NCI-H2029 treated with DMSO at 0.1 percent for 48 hours (cell line): ENCODE data around the gene LHFPL6.

Experiments used
- DNase-seq: peaks from one replicate; lab custom pipeline; 2025; lab: John Stamatoyannopoulos, UW

The LHFPL6 gene

GRCh38 chr13:39512687-39513086 lies 90.3 kb downstream of the LHFPL6 start:
- no peak for DNase-seq

DNA sequence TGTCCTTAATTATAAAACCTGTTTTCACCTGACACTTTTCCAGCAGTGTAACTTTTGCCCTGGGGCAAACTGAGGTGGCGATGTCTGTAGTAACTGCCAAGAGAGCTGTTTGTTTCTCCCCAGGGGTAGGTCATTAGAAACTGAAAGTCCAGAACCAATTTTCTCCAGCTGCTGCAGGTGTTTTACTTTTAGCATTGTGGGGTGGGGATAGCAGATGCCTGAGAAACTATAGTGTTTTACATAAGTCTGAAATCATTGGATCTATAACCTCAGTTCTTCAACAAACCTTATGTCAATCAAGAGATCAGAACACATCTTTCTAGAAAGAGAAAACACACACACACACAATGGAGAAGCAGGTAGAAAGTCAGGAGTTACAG lies 92.7 kb downstream of the LHFPL6 start:
- DNase-seq: no peak

- no peak for DNase-seq
Measured at GRCh38 chr13:39509616-39510315, 93.2 kb downstream of the LHFPL6 start.

GRCh38 chr13:39506559-39507390 lies 96.2 kb downstream of the LHFPL6 start:
- DNase-seq: no peak

GRCh38 chr13:39505151-39505550 lies 97.8 kb downstream of the LHFPL6 start:
- DNase-seq: no peak

DNA sequence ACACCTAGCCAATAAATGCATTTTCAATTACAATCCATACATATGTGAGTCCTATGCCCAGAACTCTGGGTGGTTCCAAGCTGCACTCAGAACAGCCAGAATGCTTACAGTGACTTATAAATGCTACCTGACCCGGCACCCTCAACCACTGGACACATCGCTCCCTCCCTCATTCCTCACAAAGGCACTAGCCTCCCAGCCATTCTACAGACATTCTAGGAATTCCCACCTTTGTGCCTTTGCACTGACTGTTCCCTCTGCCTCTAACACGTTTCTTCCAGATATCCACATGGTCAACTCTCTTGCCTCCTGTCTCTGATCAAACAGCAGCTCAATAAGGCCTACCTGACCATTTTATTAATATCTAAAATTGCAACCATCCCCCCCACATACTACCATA lies 99.9 kb downstream of the LHFPL6 start:
- DNase-seq: no peak

DNA sequence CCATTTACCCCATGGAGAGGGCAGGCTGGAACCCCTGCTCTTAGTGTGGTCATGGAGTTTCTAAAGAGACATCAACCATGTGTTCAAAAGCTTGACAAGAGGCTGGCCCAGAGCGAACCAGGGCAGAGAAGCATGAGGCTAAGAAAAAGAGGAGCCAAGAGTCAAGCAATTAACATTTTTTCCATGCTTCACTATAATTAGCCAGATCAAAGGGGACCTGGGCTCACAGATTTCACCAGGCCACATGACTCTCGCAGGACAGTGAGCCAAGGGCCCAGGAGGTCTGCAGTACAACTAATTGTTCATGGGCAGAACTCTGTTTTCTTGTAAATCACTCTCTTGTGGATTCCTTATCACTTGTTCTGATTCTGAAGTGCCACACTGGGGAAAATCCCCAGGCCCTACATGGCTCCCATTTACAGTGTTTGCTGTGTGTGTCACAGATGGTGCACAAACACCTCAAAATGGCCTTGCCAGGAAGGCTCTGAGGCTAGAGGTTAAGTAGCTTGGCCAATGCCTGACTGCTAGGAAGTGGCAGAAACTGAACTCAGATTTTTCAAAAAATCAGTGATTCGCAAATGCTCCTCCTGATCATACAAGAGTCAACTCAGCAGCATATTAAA lies 101.2 kb downstream of the LHFPL6 start:
- DNase-seq: no peak

GRCh38 chr13:39499604-39500003 lies 103.4 kb downstream of the LHFPL6 start:
- no peak for DNase-seq

DNA sequence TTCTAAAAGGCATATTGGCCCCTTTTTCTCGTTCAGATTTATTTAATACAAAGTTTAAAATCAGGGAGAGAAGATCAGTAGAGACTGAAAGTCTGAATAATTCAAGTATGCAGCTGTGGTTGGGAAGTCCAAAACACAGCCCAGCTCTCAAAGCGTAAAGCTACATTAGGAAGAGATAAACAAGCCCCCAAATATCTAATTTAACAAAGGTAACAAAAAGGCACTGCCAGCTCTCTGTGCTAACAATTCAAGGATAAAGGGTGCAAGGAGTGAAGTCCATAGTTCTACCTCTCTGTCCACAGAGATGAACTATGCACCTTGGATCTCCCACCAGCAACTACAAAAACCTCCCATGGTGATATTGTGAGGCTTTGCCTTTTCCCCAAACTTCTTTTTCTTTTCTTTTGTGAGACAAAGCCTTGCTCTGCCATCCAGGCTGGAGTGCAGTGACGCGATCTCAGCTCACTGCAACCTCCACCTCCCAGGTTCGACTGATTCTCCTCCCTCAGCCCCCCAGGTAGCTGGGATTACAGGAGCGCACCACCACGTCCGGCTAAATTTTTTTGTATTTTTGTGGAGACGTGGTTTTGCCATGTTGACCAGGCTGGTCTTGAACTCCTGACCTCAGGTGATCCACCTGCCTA lies 104.4 kb downstream of the LHFPL6 start:
- no peak for DNase-seq

GRCh38 chr13:39496506-39496905 lies 106.5 kb downstream of the LHFPL6 start:
- DNase-seq: no peak

GRCh38 chr13:39494633-39495032 lies 108.4 kb downstream of the LHFPL6 start:
- no peak for DNase-seq

DNA sequence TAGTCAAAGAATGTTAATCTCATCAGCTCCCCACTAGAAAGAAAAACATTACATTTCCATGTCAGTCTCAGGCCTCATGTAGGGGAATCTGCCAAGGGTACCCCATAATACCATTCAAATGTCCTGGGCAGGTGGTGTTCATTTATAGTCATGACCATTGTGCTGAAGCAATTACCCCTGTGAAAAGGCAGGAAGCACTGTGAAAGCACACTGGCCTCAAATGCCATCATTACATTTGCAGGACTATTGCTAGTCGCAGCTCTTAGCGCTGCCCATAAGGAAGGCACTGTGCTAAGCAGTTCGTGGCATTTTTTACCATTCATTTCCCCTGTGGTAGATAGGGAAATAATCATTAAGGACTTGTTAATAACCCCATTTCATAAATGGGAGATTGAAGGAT lies 109.0 kb downstream of the LHFPL6 start:
- DNase-seq: no peak

DNA sequence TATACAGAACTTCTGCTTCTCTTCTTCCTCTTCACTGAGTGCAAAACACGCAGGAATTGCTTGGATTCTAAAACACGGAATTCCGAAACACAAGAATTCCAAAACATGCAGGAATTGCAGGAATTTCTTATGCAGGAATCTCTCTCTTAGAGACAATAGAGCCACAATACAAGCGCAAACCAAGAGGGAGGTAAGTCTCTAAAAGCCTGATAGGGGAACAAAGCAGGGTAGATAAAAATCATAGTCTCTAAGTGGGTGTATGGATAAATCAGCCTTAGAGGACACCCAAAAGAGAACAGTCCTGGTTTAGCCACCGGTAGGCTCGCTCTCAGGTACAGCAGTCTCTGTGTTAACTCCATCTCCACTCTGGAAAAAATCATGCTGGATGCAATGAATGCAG lies 112.9 kb downstream of the LHFPL6 start:
- DNase-seq: no peak

- no peak for DNase-seq
Measured at GRCh38 chr13:39486758-39487157, 116.2 kb downstream of the LHFPL6 start.

GRCh38 chr13:39485314-39485700 lies 117.7 kb downstream of the LHFPL6 start:
- DNase-seq: no peak

GRCh38 chr13:39484506-39485313 lies 118.3 kb downstream of the LHFPL6 start:
- no peak for DNase-seq

- DNase-seq: no peak
Measured at GRCh38 chr13:39483326-39483725, 119.7 kb downstream of the LHFPL6 start.

DNA sequence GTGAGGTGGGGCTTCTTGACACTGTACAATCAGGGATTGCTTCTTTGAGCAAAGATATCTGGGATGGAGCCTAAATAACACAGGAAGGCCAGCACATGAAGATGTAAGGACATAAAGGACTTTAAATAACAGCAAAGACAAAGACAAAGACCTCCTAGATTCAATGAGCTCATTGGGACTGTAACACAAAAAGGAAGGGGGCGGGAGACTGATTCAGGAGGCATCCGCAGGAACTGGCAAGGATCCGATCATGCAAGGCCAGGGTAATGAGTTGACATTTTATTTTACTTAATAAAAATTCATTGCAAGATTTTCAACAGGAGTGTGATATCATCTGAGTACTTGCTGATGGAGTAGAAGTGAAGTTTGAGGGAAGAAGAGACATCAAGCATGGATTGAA lies 121.5 kb downstream of the LHFPL6 start:
- no peak for DNase-seq

- no peak for DNase-seq
Measured at GRCh38 chr13:39474600-39474999, 128.4 kb downstream of the LHFPL6 start.

GRCh38 chr13:39469676-39470075 lies 133.3 kb downstream of the LHFPL6 start:
- DNase-seq: no peak

DNA sequence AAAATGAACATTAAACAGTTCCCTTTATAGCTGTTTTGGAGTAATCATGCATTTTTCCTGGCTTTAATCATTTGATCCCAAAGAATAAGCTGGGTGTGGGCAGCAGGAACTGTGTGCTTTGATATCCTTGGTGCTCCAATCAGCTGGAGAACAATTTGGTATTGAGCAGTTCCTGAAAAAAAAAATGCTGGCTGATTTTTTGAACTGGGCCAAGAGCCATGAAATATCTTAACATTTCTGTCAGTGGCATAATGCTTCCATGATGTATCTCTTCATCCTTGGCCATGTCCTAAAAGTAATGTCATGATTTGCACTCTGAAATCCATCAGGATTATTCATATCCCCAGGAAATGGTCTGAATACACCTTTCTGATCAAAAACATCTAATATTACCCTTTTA lies 134.7 kb downstream of the LHFPL6 start:
- no peak for DNase-seq

GRCh38 chr13:39463611-39464010 lies 139.4 kb downstream of the LHFPL6 start:
- DNase-seq: no peak
